ENCODE results near the gene TNPO2. TPM values are rescaled to one million over a fixed set of nuclear protein-coding genes. Genes with fewer than 3 reads are reported as not detected.

TNPO2 gene
- total RNA-seq, 2 experiments from 2014 or later = 47.3 to 47.4 TPM

DNA sequence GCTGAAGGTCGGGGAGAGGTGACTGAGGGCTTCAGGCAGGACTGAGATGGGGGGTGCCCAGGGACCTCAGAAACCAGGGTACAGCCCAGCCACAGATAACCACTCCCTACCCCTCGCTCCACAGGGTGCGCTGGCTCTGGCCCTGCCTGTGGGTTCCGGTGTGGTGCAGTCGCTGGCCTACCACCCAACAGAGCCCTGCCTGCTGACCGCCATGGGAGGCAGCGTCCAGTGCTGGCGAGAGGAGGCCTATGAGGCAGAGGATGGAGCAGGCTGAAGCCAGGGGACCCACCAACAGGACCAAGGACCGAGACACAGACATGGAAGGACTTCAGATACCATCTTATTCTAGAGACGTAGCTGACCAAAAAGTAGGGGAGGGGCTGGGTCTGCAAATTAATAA is 48.3 kb downstream of the TNPO2 start:
- no peaks in the 10 kb centered on the region for H3K9me3 ChIP-seq (ENCODE audit: control insufficient read depth in 1 of 2, insufficient read depth in 1 of 2, low read length in 2 of 2)
- H3K36me3 Mint-ChIP-seq (ENCODE audit: low read depth) = peaks cover 72% of the 10 kb centered on the region
- H3K27ac ChIP-seq (ENCODE audit: low read depth in 1 of 2, low read length in 2 of 2) = no peak overlapping the region
- DNase-seq = no peak
- no peaks in the 10 kb centered on the region for H3K9me3 Mint-ChIP-seq
- no peaks in the 10 kb centered on the region for H3K27me3 Mint-ChIP-seq
- H3K27me3 ChIP-seq (ENCODE audit: control insufficient read depth in 1 of 2, insufficient read depth in 2 of 2, low read length in 2 of 2) = no peaks in the 10 kb centered on the region
- ChIA-PET POLR2A (no interaction called here), CTCF (no interaction called here)
- H3K36me3 ChIP-seq (ENCODE audit: insufficient read depth, low read length) = peaks cover 75% of the 10 kb centered on the region
- peaks cover 34% of the 10 kb centered on the region for H3K4me1 ChIP-seq (ENCODE audit: insufficient read depth, low read length)
- intact Hi-C loops (cut with DNase I, micrococcal nuclease) = loop anchor here in 1 of 2 experiments (5.0 kb wide), 1 partner anchor 122 kb away; no protein-coding TSS in a partner anchor
- no peak overlapping the region for H3K4me3 ChIP-seq (ENCODE audit: low read length)
- TF ChIP-seq, protein P1, sequence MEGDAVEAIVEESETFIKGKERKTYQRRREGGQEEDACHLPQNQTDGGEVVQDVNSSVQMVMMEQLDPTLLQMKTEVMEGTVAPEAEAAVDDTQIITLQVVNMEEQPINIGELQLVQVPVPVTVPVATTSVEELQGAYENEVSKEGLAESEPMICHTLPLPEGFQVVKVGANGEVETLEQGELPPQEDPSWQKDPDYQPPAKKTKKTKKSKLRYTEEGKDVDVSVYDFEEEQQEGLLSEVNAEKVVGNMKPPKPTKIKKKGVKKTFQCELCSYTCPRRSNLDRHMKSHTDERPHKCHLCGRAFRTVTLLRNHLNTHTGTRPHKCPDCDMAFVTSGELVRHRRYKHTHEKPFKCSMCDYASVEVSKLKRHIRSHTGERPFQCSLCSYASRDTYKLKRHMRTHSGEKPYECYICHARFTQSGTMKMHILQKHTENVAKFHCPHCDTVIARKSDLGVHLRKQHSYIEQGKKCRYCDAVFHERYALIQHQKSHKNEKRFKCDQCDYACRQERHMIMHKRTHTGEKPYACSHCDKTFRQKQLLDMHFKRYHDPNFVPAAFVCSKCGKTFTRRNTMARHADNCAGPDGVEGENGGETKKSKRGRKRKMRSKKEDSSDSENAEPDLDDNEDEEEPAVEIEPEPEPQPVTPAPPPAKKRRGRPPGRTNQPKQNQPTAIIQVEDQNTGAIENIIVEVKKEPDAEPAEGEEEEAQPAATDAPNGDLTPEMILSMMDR (IDR thresholded peaks at IDR 0.05) = no peak
- H3K4me3 Mint-ChIP-seq = no peak overlapping the region
- no peak overlapping the region for H3K27ac Mint-ChIP-seq
- no peak for ATAC-seq (ENCODE audit: poor library complexity)
- peaks cover 29% of the 10 kb centered on the region for H3K4me1 Mint-ChIP-seq (ENCODE audit: low read depth)

DNA sequence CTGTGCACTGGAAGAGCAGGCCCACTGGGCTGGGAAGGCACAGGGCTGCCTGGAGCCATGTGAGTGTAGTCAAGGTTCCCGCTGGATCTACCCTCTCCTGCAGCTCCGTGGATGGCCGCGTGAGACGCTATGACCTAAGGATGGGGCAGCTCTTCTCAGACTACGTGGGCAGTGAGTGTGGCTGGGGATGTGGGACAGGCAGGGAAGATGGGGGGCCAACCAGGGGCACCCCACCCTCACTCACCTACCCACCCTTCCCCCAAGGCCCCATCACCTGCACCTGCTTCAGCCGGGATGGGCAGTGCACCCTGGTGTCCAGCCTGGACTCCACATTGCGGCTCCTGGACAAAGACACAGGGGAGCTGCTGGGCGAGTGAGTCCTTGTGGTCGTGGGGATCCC is 51.0 kb downstream of the TNPO2 start:
- Histone ChIP-seq H3K27ac (ENCODE audit: low read depth in 1 of 2, low read length in 2 of 2) (no peak overlapping the region), H3K4me1 (ENCODE audit: insufficient read depth, low read length) (peaks cover 44% of the 10 kb centered on the region), H3K36me3 (ENCODE audit: insufficient read depth, low read length) (peaks cover 51% of the 10 kb centered on the region), H3K4me3 (ENCODE audit: low read length) (no peak overlapping the region), H3K9me3 (ENCODE audit: control insufficient read depth in 1 of 2, insufficient read depth in 1 of 2, low read length in 2 of 2) (no peaks in the 10 kb centered on the region), H3K27me3 (ENCODE audit: control insufficient read depth in 1 of 2, insufficient read depth in 2 of 2, low read length in 2 of 2) (no peaks in the 10 kb centered on the region)
- intact Hi-C loops (cut with DNase I, micrococcal nuclease) = loop anchor here (1.0 to 5.0 kb wide), 3 partner anchors 32 to 470 kb away; no protein-coding TSS in a partner anchor
- no peak overlapping the region for H3K27ac Mint-ChIP-seq
- ChIA-PET CTCF (interaction anchor here (1.2 to 2.1 kb wide), 7 partner anchors 59 to 180 kb away, joined by 3 to 8 read pairs (median 4); partner anchors contain the start of genes ZNF490, ZNF564 and ZNF791), POLR2A (interaction anchor here (0.6 to 1.5 kb wide), 4 partner anchors 9 to 480 kb away, joined by 3 to 7 read pairs (median 3); partner anchors contain the start of genes DHPS, GET3 and TRIR)
- H3K4me1 Mint-ChIP-seq (ENCODE audit: low read depth) = peaks cover 31% of the 10 kb centered on the region
- ATAC-seq (ENCODE audit: poor library complexity) (no peak), DNase-seq (peak in 1 of 14 experiments; percentile 35)
- H3K9me3 Mint-ChIP-seq = no peaks in the 10 kb centered on the region
- H3K36me3 Mint-ChIP-seq (ENCODE audit: low read depth) = peaks cover 71% of the 10 kb centered on the region
- no peaks in the 10 kb centered on the region for H3K27me3 Mint-ChIP-seq
- H3K4me3 Mint-ChIP-seq = peak overlapping the region; percentile 47
- TF ChIP-seq, protein P1 (IDR thresholded peaks at IDR 0.05) = no peak

DNA sequence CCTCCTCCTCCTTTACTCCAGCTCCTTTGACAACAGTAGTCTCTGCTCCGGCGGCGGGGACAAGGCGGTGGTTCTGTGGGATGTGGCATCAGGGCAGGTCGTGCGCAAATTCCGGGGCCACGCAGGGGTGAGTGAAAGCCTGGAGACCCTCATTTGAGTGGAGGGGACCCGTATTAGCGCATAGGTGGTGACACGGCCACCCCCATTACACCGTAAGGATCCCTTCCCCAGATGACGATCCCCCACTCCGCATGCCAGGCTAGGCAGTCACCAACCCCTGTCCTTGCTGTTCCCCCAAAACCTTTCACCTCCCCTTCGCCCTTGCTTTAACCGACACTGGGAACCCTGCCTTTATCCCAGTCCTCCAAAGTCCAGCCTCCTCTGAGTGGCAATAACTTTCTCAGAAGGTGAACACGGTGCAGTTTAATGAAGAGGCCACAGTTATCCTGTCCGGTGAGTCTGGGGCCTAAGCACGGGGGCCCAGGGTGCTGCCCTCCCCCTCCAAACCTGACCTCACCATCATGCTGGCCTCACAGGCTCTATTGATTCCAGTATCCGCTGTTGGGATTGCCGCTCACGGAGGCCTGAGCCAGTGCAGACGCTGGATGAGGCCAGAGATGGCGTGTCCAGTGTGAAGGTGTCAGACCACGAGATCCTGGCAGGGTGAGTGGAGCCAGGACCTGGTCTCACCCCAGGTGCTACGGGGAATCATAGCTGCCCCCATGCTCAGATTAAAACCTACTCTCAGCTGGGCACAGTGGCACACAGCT is 53.4 kb downstream of the TNPO2 start:
- no peaks in the 10 kb centered on the region for H3K9me3 ChIP-seq (ENCODE audit: control insufficient read depth in 1 of 2, insufficient read depth in 1 of 2, low read length in 2 of 2)
- Mint-ChIP-seq H3K9me3 (no peaks in the 10 kb centered on the region), H3K27ac (peak overlapping the region; percentile 98), H3K4me3 (peak overlapping the region; percentile 92), H3K27me3 (no peaks in the 10 kb centered on the region), H3K4me1 (ENCODE audit: low read depth) (peaks cover 40% of the 10 kb centered on the region), H3K36me3 (ENCODE audit: low read depth) (peaks cover 57% of the 10 kb centered on the region)
- POLR2A ChIA-PET = interaction anchor here (0.7 to 2.0 kb wide), 7 partner anchors 11 to 175 kb away, joined by 3 to 28 read pairs (median 8); partner anchors contain the start of genes DHPS, TRIR, ZNF490 and ZNF791
- H3K27ac ChIP-seq (ENCODE audit: low read depth in 1 of 2, low read length in 2 of 2) = peak overlapping the region; percentile 89 to 99
- CTCF ChIA-PET = interaction anchor here (1.5 to 2.4 kb wide), 2 partner anchors 11 to 30 kb away, joined by 4 to 16 read pairs (median 7); partner anchors contain the start of gene DHPS
- ATAC-seq (ENCODE audit: poor library complexity) = no peak
- peaks cover 27% of the 10 kb centered on the region for H3K36me3 ChIP-seq (ENCODE audit: insufficient read depth, low read length)
- TF ChIP-seq, protein P1 (IDR thresholded peaks at IDR 0.05) = no peak
- intact Hi-C loops (cut with DNase I, micrococcal nuclease) = loop anchor here in 1 of 2 experiments (5.0 kb wide), 1 partner anchor 468 kb away; no protein-coding TSS in a partner anchor
- peak overlapping the region; percentile 85 for H3K4me3 ChIP-seq (ENCODE audit: low read length)
- H3K27me3 ChIP-seq (ENCODE audit: control insufficient read depth in 1 of 2, insufficient read depth in 2 of 2, low read length in 2 of 2) = no peaks in the 10 kb centered on the region
- DNase-seq = no peak
- H3K4me1 ChIP-seq (ENCODE audit: insufficient read depth, low read length) = peaks cover 49% of the 10 kb centered on the region

Measured in CD4-positive, alpha-beta T cell (primary cell).